Hematopoietic multipotent progenitor cell treated with erythropoietin and hydrocortisone succinate and interleukin-3 and kit ligand, for 8 days (in vitro differentiated cells): ENCODE data around the gene P3R3URF.
"Not testable (repeated sequence)": the region's sequence is repeated elsewhere in the genome, so short reads cannot be mapped to it uniquely, and the experiment has no call there.

Experiments
- DNase-seq: peaks from one replicate; pipeline ENCODE4 v3.0.0-alpha.2; 2015

The P3R3URF gene

DNA sequence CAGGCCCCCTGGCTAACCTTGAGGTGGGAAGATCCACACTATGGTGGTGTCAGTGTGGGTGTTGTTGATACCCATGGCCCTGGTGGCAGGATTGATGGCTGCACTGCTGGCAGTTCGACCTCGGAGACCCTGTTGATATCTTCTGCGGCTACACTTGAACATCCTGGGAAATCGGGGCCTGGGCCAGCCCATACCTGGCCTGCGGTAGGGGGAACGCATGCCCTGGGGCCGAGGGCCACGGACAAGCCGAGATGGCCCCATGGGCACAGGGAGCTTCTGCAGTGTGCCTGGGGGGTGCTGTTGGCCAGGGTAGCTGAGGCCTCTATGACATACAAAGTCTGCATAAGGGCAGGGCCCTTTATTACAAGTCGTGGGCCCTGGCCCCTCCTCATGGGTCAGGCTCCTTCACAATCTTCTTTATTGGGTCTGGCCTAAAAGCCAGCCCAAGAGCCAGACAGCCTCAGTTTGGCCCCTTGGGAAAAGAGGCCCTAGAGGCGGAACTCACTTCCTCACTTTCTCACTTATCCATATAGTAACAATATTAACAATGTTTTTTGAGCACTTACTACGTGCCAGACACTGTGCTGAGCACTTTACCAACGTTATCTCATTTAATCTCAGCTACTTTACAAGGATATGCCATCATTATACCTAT is at the start of gene P3R3URF:
Gene P3R3URF, minus strand, starts transcription at position 278 of the 655 bp plus-strand sequence. Its CDS starts 17 bp downstream, at position 261.
- DNase-seq: no peak

DNA sequence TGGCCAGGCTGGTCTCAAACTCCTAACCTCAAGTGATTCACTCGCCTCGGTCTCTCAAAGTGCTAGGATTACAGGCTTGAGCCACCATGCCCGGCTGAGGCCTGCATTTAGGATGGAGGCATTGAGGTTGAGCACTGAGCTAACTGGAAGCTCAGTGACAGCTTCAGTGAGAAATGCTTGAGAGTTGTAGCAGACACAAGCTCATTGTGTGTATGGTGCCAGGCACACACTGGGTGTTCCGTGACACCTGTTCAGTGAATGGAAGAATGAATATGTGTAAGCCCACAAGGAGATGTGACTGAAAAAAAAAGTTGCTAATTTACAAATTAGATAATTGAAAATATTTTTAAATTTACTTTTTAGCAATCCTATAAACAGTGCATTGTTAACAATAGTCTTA is 48.7 kb upstream of the P3R3URF start:
- DNase-seq: no peak

DNA sequence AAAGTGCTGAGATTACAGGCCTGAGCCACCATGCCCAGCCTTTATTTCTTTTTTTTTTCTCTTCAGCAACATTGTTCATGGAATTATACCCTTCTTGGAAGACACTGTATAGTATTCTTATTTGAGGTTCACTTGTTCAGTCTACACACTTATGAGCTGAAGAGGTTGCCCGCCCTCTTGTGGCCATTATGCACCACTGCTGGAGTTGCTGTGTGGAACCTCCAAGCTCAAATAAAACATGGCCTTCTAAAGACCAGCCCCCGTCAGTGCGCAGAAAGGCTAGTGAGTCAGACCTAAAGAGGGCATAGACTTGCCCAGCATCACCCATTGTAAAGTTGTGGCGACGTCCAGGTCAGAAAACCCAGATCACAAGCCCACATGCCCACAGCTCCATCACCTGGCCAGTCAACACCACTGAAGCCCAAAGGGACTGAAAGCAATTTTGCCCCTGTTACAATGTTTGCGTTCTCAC is 47.2 kb upstream of the P3R3URF start:
- DNase-seq: peak; percentile 87

- not testable (repeated sequence) for DNase-seq
Observed at GRCh38 chr1:46223055-46223454, 46.8 kb upstream of the P3R3URF start.

DNA sequence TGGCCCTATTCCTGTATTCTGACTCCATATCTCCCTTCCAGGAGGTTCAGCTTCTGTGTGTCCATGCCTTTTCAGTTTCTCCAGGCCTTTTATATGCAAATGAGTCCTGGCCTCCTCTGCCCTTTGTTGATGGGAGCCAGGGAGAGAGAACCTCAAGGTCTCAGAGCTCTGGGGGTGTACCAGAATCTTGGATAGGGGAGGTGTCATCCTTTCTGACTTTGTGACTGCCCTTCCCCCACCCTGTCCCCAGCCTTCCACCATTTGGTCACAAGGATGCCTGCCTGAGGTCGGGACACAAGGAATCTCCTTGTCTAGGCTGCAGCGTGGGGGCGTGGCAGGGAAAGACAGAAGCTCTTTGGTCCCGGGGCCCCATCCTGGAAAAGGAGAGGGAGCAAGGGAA is 45.5 kb upstream of the P3R3URF start:
- DNase-seq: no peak

DNA sequence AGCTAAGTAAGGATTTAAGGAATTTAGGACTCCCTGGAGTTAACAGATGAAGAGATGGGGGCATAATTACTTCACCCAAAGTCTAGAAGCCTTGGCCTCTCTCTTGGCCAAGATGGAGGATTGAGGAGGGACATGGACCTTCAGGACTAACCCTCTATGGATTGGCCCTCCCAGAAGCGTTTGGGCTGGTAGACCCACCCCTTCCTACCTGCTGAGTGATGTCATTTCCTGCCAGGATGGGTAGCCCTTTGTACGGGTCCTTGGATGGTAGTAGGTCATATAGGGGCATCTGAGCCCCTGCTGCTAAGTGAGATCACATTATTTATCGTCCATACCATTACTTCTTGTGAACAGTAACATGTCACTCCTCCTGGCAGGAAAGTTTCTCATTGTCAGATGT is 44.5 kb upstream of the P3R3URF start:
- DNase-seq: no peak

- DNase-seq: no peak
Observed at GRCh38 chr1:46219551-46220520, 43.5 kb upstream of the P3R3URF start.

DNA sequence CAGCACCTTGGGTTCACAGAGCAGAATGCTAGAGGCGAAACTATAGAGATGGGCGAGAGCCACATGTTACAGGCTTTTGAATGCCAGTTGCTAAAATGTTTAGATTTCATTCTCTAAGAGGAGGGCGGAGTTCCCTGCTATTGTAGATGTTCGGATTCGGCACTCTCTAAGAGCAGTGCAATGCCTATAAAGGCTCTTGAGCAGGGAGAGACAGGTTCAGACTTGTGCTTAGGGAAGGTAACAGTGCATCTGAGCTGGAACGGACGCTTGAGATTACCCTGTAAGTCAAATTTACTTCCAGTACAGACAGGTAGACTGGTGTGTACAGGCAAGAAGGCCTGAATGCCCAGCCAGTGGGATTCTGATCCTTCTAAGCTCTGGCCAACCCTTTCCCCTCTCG is 42.2 kb upstream of the P3R3URF start:
- DNase-seq: no peak

DNA sequence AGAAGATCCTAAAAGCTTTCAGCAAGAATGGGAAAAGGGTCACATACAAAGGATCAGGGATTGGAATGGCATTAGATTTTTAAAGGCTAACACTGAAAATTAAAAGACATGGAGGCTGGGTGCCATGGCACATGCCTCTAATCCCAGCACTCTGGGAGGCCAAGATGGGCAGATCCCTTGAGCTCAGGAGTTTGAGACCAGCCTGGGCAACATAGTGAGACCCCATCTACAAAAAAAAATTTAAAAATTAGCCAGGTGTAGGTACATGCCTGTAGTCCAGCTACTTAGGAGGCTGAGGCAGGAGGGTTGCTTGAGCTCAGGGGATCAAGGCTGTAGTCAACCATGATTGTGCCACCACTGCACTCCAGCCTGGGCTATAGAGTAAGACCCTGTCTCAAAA is 39.2 kb upstream of the P3R3URF start:
- no peak for DNase-seq

DNA sequence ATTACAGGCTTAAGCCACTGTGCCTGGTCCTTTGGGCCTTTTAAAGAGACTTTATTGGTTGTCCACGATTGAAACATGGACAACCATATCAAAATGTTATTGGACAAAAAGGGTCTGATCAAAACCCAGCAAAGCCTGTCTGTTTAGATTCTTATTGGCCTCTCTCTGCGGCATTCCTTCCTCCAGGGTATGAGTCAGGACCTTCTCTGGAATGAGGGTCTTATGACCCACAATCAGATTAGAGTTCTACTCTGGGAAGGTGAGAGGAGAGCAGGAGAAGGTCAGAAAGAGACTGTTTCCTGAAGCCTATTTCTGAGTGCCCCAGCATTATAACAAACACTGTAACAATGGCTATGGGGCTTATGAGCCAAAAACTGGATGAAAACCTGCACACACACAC is 34.8 kb upstream of the P3R3URF start:
- DNase-seq: no peak

DNA sequence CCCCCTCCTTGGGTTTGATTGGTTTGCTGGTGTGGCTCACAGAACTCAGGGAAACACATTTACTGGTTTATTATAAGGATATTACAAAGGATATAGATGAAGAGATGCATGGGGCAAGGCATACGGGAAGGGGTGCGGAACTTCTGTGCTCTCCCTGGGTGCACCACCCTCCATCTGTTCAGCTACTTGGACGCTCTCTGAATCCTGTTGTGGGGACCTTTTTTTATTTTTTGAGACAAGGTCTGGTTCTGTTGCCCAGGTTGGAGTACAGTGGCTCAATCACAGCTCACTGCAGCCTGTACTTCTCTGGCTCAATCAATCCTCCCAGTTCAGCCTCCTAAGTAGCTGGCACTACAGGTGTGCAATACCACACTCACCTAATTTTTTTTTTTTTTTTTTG is 34.3 kb upstream of the P3R3URF start:
- DNase-seq: no peak

GRCh38 chr1:46206399-46206798 is 30.1 kb upstream of the P3R3URF start:
- no peak for DNase-seq

GRCh38 chr1:46205791-46206190 is 29.5 kb upstream of the P3R3URF start:
- DNase-seq: no peak

GRCh38 chr1:46205141-46205540 is 28.9 kb upstream of the P3R3URF start:
- DNase-seq: no peak

DNA sequence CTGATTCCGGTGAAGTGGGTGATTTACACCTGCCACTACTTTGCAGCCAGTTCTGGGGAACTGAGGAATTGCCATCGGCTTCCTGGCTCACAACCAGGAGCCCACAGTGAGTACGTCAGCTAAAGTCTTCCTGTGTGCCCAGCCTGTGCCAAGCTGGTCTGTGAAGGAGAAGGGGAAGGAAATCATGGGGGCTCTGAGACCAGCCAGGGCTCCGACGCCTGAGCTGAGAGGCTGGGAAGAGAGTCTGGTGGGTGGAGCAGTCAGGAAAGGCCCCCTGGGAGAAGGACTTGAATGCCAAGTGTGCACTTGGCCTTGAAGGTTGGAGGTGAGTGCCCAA is 28.1 kb upstream of the P3R3URF start:
- no peak for DNase-seq

DNA sequence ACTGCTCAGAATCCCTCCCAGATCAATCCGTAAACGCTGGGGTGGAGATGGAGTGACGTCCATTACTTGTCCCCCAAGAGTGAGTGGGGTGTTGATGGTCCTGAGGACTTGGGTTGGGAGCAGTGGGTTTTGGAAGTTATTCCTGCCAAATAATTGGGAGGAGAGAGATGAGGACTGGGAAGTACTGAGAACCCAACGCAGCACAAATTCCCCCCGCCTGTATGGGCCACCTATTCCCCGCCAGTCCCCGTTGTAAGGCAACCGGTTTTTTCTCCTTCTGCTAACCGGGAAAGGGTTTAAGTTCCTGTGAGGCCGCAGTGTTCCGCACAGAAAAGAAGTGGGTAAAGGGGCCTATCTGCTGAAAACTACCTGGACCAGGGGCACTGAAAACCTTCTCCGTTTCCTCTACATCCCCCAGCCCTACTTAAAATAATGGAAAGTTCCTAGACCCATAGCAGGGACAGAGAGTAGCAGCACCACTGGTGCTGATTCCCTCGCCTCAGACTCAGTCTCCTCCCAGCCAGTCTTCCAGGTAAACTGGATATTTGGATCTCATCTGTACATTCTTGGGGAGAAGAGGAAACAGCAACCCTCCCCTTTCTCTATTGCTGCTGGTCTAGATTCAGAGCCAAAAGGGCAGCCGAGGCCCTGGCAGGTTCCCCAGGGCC is 27.6 kb upstream of the P3R3URF start:
- no peak for DNase-seq

GRCh38 chr1:46199233-46199749 is 23.0 kb upstream of the P3R3URF start:
- no peak for DNase-seq

DNA sequence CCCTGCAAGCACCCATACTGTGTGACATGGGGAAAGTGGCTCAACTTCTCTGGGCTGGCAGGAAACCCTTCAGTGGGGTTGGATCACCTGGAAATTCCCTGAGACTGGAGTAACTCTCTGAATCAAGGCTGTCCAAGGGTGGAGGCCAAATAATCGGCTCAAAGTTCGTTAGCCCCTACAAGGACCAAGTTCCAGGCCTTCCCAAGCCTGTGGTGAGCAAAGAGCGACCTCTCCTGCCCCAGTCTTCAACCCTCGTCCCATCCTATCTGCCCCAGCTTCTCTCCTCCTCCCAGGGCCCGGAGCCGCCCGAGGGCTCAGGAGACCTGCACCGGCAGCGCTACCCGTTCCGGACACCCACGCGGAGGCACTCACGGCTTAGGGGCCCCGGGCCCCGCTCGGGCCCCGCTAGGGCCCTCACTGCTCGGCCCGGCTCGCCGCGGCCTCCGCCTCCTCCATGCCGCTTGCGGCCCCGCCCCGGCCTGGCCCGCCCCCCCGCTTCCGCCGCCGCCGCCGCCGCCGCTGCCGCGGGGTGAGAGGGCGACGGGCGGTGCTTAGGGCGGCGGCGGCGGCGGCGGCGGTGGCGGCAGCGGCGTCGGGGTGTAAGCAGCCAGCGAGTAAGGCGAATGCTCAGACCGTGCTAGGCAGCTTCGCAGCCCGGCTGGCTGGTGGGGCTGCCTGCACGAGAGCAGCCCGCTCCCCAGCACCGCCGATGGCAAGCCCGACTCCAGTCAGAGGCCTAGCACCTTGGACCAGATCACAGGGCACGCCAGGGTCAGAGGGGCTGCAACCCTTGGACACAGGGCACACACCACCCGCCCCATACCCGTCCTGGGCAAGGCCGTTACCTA is 21.9 kb upstream of the P3R3URF start, which contains the start of gene POMGNT1:
Gene POMGNT1, minus strand, starts transcription at position 471 of the 848 bp plus-strand sequence. CDS start 613 bp downstream, outside the sequence.
- DNase-seq: peak; percentile 70

DNA sequence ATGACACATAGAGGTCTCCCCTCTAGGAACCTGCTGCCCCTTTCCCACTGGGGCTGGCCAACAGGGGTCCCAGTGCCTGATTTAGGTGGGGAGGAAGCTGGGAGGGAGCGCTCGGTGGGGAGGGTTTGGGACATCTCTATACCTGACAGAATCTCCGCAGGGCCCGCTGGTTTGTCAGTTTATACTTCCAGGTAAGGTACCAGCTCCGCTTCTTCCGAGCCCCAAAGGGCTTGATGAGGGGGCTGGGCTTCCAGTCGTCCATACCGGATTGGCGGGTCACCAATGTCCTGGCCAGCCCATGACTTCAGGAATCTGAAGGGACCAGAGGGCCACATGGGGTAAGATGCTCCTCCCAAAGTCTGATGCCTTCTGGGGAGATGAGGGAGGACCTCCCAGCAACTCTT is 21.3 kb upstream of the P3R3URF start:
- DNase-seq: no peak

GRCh38 chr1:46196609-46197008 is 20.3 kb upstream of the P3R3URF start:
- no peak for DNase-seq

DNA sequence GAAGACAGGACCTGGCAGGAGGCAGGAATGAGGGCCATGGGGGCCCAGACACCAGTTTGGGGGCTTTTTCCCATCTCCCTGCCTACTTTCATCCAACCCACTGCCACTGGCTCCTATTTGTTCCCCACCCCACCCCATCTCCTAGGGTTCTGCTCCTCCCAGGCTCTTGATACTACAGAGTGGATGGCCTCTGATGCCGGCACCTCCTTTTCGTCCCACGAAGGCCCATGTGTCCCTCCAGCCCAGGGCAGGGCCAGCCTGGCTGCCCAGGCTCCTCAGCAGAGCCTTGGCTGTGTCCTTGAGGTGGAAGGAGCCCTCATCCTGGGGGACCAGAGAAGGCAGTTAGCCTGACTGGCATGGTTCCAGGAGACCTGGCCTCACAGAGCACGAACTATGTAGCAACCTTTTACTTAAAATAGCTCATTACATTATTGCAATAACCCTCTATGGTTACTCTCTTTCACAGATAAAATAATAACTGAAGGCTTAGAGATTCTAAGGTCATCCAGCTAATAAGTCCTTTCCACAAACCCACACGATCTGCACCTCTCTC is 18.4 kb upstream of the P3R3URF start:
- DNase-seq: no peak
